GM12864 (cell line): ENCODE measurements around the gene ZDHHC14.
"Not testable (repeated sequence)": the region's sequence is repeated elsewhere in the genome, so short reads cannot be mapped to it uniquely, and the experiment has no call there.

Experiments used
- DNase-seq: peaks from one replicate; pipeline ENCODE4 v3.0.0-alpha.2; 2011; ENCODE audit warnings: low read depth
- H3K4me3 ChIP-seq: 2 replicates; pipeline ENCODE4 v1.5.1; 2011; ENCODE audit warnings: mild to moderate bottlenecking, low read depth, low read length, control low read depth
- TF ChIP-seq, protein P1 (sequence below): IDR thresholded peaks from 2 replicates; pipeline ENCODE4 v1.5.1; 2011; ENCODE audit warnings: low read depth, mild to moderate bottlenecking, moderate library complexity, low read length, control low read depth, inconsistent platforms; ENCODE audit errors: missing control alignments

Gene ZDHHC14

DNA sequence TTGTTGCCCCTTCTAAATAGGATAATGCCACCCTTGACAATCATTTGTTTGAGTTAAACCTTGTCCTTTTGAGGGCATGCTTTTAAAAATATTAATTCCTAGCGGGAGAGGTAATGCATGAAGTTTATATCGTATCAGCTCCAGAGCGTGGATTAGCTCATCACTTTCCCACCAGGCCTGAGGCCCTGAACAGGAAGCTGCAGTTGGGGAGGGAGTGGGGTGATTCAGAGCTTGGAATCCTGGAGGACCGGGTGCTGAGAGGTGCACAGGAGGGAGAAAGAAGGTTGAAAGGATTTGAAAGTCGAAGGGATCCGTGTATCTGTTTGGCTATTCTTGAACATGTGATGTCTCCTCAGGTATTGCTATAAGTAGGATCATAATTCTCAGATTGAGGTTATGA lies 25.0 kb downstream of the ZDHHC14 start:
- TF ChIP-seq, protein P1, sequence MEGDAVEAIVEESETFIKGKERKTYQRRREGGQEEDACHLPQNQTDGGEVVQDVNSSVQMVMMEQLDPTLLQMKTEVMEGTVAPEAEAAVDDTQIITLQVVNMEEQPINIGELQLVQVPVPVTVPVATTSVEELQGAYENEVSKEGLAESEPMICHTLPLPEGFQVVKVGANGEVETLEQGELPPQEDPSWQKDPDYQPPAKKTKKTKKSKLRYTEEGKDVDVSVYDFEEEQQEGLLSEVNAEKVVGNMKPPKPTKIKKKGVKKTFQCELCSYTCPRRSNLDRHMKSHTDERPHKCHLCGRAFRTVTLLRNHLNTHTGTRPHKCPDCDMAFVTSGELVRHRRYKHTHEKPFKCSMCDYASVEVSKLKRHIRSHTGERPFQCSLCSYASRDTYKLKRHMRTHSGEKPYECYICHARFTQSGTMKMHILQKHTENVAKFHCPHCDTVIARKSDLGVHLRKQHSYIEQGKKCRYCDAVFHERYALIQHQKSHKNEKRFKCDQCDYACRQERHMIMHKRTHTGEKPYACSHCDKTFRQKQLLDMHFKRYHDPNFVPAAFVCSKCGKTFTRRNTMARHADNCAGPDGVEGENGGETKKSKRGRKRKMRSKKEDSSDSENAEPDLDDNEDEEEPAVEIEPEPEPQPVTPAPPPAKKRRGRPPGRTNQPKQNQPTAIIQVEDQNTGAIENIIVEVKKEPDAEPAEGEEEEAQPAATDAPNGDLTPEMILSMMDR: no peak
- H3K4me3 ChIP-seq: no peak overlapping the region
- DNase-seq: no peak

DNA sequence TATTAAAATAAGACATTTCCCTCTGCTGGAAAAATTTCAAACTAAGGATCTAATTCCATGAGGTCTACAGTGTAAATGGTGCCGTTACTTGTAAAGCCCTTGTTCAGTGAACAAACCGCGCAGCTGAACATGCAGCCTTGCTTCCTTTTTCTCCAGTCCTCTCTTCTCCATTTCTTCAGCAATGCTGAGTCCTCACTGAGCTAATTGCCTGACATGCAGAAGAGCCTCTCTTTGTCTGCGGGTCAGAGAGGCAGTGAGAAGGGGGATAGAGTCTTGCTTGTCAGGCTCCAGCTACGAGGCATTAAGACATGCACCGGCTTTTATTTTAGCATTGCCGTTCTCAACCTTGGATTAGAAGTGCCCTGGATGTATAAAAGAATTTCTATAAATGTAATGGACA lies 25.7 kb downstream of the ZDHHC14 start:
- no peak overlapping the region for H3K4me3 ChIP-seq
- TF ChIP-seq, protein P1: no peak
- DNase-seq: no peak

DNA sequence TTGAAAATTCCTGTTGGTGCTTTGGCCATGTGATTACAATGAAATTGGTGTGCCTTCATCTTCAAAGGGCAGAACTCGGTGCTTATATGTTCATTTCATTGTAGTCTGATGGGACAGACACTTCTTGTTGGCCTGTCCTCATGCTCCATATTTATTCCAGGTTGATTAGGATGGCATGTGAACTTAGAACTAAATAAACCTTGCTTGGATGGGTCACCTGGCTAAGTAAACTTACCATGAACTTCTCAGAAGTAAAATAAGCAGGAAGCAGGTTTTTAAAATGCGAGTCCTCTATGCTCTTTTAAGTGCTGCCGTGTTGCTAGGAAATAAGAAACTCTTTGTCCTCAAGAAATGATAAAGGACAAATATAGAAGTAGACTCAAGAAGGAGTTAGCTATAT lies 26.7 kb downstream of the ZDHHC14 start:
- H3K4me3 ChIP-seq: no peak overlapping the region
- TF ChIP-seq, protein P1: no peak
- DNase-seq: no peak

DNA sequence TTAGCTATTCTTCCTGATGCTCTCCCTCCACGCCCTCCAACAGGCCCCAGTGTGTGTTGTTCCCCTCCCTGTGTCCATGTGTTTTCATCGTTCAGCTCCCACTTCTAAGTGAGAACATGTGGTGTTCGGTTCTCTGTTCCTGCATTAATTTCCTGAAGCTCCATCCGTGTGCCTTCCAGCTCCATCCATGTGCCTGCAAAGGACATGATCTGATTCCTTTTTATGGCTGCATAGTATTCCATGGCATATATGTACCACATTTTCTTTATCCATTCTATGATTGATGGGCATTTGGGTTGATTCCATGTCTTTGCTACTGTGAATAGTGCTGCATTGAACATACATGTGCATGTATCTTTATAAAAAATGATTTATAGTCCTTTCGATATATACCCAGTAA lies 27.4 kb downstream of the ZDHHC14 start:
- DNase-seq, H3K4me3 ChIP-seq: not testable (repeated sequence)

DNA sequence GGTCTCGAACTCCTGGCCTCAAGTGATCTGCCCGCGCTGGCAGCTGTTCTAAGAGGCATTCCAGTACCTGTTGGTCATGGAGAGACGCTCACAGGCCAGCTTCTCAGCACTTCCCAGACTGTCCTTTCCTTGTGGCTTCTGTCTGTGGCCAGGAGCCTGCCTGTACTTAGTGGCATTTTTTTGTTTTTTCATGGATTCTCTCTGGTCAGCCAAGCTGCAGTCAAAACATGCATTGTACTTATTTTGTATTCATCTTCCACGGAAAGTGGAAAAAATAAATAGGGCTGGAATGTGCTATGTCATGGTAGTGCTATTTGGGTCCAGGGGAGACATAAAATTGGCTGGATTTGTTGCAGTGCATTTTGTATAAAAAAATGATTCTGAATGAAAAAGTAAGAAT lies 29.1 kb downstream of the ZDHHC14 start:
- TF ChIP-seq, protein P1: no peak
- DNase-seq: no peak
- no peak overlapping the region for H3K4me3 ChIP-seq

DNA sequence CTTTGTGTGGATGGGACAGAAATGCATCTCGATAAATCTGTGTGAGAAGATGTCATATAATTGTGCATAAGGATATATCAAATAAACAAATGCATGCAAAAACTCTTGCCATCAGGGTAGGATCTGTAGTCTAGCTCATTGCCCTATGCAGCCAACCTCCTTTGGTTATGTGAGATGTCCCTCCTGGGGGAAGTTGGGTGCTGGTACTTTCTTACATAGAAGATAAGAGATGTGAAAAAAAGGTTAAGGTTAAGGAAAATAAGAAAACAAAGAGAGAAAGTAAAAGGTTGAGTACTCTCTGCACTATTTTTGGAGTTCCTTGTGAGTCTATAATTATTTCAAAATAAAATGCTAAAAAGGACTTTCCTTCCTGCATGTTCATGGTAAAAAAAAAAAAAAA lies 30.4 kb downstream of the ZDHHC14 start:
- DNase-seq: no peak

DNA sequence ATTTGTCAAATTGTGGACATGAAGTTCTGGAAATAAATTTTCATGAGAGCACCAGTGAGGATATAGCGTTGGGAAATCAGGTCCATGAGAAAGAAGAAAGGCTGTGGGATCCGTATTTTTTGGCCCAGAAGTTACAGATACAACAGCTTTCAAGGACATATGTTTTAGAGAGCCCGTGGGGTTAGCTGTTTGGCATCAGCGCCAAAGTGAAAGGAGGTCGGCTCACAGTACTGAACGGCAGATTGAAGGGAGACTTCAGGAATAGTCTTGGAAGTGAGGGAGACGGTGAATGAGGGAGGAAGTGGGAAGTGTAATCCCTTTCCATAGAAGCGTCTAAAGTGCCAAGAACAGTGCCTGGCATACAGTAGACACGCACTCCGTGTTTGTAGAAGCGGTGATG lies 31.8 kb downstream of the ZDHHC14 start:
- TF ChIP-seq, protein P1: no peak
- no peak overlapping the region for H3K4me3 ChIP-seq
- no peak for DNase-seq

More for the DNA sequence above, 30.4 kb downstream of the ZDHHC14 start:
- TF ChIP-seq, protein P1: no peak
- H3K4me3 ChIP-seq: no peak overlapping the region

DNA sequence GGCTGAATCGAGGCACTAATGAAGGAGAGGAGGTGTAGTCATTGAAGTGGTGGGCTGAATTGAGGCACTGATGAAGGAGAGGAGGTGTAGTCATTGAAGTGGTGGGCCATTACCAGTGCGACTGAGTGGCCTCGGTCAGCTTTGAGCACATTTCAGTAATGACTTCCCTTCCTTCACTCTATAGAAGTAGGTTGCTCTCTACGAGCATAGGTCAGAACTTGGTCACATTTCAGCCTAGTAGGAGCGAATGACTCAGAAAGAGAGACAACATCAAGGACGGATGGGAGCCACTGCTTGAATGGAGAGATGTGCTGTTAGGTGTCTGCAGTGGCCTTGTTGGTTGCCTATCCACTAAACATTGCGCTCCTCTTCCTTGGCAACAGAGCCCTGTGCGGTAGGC lies 39.5 kb downstream of the ZDHHC14 start:
- TF ChIP-seq, protein P1: no peak
- H3K4me3 ChIP-seq: no peak overlapping the region
- no peak for DNase-seq
